Astrocyte of the spinal cord (primary cell): Measurements from ENCODE around the gene PTPRO.

ENCODE experiments used
- DNase-seq: peaks from one replicate; pipeline ENCODE4 v3.0.0; 2011; ENCODE audit warnings: low read depth, low spot score
- H3K4me3 ChIP-seq: 2 replicates; pipeline ENCODE4 v1.5.1; 2011; ENCODE audit warnings: low read depth, mild to moderate bottlenecking, low read length, moderate library complexity
- CTCF ChIP-seq: IDR thresholded peaks from 2 replicates; pipeline ENCODE4 v1.5.1; 2012; ENCODE audit warnings: low read depth, mild to moderate bottlenecking, low read length, inconsistent platforms
- in situ Hi-C: cut with HindIII; loops from 2 replicates; pipeline ENCODE4 v1.10.0; 2017; ENCODE audit warnings: low sequenced_read_pairs

PTPRO gene

GRCh38 chr12:15322164-15323061 lies at the start of gene PTPRO:
Gene PTPRO (plus strand): TSS chr12:15322508.
- peak within 1 kb of the TSS; percentile 22 for H3K4me3 ChIP-seq
- peak; percentile 3 for DNase-seq
- no peak for TF ChIP-seq CTCF
- in situ Hi-C loops: no loop called here

- TF ChIP-seq CTCF: no peak
- no peak overlapping the region for H3K4me3 ChIP-seq
- in situ Hi-C loops: no loop called here
- DNase-seq: no peak
Observed at GRCh38 chr12:15273896-15274295, 48.4 kb upstream of the PTPRO start.

GRCh38 chr12:15274561-15274967 lies 47.7 kb upstream of the PTPRO start:
- in situ Hi-C loops: no loop called here
- TF ChIP-seq CTCF: no peak
- H3K4me3 ChIP-seq: no peak overlapping the region
- DNase-seq: peak; percentile 12

- peak; percentile 56 for TF ChIP-seq CTCF
- peak; percentile 45 for DNase-seq
- H3K4me3 ChIP-seq: no peak overlapping the region
- in situ Hi-C loops: no loop called here
Observed at GRCh38 chr12:15276088-15276698, 46.1 kb upstream of the PTPRO start.

GRCh38 chr12:15278816-15279658 lies 43.3 kb upstream of the PTPRO start:
- TF ChIP-seq CTCF: no peak
- H3K4me3 ChIP-seq: no peak overlapping the region
- DNase-seq: peak; percentile 55
- in situ Hi-C loops: no loop called here

- DNase-seq: no peak
- H3K4me3 ChIP-seq: no peak overlapping the region
- TF ChIP-seq CTCF: no peak
- in situ Hi-C loops: no loop called here
Observed at GRCh38 chr12:15280930-15281329, 41.4 kb upstream of the PTPRO start.
